Measurements from ENCODE around the gene LOXHD1.

- TF ChIP-seq CTCF (IDR thresholded peaks at IDR 0.05) (no peak), POLR2A (IDR thresholded peaks at IDR 0.05) (no peak)
These were observed 47.2 kb upstream of the LOXHD1 start for GRCh38 chr18:46704189-46704588.
